ENCODE results near the gene ZNF853.
"Not testable (repeated sequence)": the region's sequence is repeated elsewhere in the genome, so short reads cannot be mapped to it uniquely, and the experiment has no call there.

Gene ZNF853

GRCh38 chr7:6606866-6607583 lies 8.4 kb upstream of the ZNF853 start:
- DNase-seq = no peak

GRCh38 chr7:6607651-6608051 lies 7.8 kb upstream of the ZNF853 start:
- DNase-seq = no peak

GRCh38 chr7:6608081-6608480 lies 7.3 kb upstream of the ZNF853 start:
- DNase-seq = no peak

GRCh38 chr7:6608794-6609193 lies 6.6 kb upstream of the ZNF853 start:
- no peak for DNase-seq

- no peak for DNase-seq
Observed at GRCh38 chr7:6612819-6613218, 2.6 kb upstream of the ZNF853 start.

DNA sequence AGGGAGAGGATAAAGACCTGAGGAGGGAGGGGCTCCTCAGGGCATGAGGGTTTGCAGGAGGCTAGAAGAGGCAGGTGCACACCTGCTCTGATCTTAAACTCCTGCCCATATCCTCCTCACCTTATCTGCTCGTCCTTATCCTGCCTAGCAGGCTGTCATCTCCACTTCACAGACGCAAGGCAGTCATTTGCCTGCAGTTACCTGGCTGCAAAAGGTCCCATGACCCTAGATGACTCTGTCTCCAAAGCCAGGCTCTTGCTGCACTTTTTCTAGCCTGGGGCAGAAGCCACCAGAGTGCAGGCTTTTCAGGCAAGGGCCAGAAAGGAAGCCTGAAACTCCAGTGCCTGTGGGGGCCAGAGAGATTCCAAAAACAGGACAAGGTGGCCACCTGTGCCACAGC lies 1.7 kb upstream of the ZNF853 start:
- DNase-seq = no peak

DNA sequence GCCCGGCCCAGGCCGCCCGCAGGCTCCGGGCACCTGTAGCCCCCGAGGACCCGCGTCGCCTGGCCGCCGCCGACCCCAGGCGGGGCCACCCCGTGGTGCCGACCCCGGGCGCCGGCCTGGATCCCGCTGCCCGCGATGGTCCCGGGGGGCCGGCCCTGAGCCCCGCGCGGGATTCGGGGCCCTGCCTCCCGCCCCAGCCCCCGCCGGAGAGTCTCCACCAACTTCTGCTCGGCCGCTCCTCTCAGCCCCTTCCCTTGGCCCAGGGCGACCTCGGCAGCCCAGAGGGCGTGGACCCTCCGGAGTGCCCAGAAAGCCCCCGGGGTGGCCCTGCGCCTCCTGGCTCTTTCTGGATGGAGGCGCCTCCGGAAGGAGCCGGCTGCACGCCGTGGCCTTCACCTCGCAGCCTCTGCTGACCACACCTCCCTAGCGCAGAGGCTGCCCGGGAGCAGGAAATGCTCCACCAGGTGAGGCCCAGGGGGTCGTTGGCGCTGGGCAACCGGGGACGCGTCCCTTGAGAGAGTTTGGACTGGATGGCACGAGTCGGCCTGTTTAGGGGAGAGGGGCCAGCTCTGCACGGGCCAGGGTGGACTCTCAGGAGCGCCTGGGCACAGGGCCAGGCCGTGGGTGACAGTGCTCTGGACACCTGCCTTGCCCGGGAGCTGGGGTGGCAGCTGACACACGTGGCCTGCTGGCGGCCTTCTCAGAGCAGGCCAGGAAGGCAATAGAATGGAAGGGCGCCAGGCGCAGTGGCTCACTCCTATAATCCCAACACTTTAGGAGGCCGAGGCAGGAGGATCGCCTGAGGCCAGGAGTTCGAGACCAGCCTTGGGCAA lies 529 bp downstream of the ZNF853 start:
- DNase-seq = no peak

- DNase-seq = no peak
Observed at GRCh38 chr7:6616854-6617643, 1.6 kb downstream of the ZNF853 start.

DNA sequence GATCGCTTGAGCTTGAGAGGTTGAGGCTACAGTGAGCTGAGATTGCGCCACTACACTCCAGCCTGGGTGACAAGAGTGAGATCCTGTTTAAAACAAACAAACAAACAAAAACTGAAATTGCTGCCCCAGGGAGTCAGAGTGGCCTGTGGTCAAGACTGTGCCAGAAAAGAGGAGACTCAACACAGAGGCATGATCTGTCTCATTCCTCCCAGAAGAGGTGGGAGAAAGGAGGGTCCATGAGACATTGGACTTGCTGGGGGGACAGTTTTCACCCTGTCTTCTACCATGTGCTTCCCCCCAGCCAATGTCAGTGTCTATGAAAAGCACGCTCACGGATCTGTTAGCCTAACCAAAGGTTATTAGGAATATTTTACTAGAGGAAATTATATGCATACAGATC lies 3.2 kb downstream of the ZNF853 start:
- no peak for DNase-seq

GRCh38 chr7:6619961-6620360 lies 4.6 kb downstream of the ZNF853 start:
- DNase-seq = no peak

DNA sequence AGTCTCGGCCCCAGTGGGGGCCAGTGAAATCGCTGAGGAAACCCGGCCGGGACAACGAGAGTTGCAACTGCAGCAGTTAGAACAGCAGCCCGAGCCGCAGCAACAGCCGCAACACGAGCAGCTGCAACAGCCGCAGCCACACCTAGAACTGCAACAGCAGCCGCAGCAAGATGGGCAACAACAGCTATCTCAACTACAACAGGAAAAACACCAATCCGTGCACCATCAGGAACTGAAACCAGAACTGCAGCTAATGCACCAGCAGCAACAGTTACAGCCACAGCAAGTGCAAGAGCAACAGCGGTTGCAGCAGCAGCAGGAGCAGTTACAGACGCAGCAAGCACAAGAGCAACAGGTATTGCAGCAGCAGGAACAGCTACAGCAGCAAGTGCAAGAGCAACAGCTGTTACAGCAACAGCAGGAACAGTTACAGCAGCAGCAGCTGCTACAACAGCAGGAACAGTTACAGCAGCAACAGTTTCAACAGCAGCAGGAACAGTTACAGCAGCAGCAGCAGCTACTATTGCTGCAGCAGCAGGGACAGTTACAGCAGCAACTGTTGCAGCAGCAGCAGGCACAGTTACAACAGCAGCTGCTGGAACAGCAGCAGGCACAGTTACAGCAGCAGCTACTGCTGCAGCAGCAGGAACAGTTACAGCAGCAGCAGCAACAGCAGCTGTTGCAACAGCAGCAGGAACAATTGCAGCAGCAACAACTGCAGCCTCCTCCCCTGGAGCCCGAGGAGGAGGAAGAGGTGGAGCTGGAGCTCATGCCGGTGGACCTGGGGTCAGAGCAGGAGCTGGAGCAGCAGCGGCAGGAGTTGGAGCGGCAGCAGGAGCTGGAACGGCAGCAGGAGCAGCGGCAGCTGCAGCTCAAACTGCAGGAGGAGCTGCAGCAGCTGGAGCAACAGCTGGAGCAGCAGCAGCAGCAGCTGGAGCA lies 6.1 kb downstream of the ZNF853 start:
- DNase-seq = no peak

GRCh38 chr7:6622134-6622710 lies 6.8 kb downstream of the ZNF853 start:
- DNase-seq = no peak

- DNase-seq = no peak
Observed at GRCh38 chr7:6623589-6624245, 8.3 kb downstream of the ZNF853 start.

GRCh38 chr7:6624246-6624611 lies 8.8 kb downstream of the ZNF853 start:
- DNase-seq = no peak

DNA sequence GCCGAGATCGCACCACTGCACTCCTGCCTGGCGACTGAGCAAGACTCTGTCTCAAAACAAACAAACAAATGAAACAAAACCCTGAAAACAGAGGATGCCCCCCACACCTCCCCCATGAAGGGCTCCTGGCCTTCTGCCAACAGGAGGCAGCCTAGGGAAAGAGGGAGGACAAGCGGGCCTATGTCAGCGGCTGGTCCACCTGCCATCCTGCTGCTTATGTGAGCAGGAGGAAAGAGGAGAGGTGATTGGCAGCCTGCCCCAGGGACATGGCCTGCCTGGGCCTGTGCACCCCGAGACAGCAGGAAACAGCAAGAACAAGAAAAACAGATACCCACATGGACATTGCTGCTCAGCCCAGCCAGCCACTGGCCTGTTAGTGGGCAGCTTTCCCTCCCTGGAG lies 12.6 kb downstream of the ZNF853 start:
- no peak for DNase-seq

GRCh38 chr7:6630007-6630849 lies 14.8 kb downstream of the ZNF853 start:
- DNase-seq = no peak

GRCh38 chr7:6631605-6632004 lies 16.2 kb downstream of the ZNF853 start:
- DNase-seq = no peak

DNA sequence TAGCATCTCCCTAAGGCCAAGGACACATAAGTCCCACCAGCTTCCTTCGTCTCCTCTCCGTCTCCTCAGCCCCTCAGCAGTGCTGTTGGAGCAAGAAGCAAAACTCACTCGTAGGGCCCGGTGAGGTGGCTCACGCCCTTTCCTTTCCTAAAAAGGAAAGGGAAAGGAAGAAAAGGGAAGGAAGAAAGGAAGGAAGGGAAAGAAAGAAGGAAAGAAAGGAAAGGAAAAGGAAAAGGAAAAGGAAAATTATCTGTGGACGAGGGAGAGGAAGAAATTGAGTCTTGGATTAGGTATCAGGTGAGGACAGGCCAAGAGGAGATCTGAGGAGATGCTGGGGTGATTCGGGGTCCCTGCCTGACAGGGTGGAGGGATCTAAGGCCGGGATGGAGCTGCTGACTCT lies 18.6 kb downstream of the ZNF853 start:
- no peak for DNase-seq

DNA sequence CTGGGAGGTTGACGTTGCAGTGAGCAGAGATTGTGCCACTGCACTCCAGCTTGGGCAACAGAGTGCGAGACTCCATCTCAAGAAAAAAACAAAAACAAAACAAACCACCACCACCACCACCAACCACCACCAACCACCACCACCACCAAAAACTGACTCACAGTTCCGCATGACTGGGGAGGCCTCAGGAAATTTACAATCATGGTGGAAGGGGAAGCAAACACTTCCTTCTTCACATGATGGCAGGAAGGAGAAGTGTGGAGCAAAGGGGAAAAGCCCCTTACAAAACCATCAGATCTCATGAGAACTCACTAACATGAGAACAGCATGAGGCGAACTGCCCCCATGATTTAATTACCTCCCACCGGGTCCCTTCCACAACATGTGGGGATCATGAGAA lies 19.6 kb downstream of the ZNF853 start:
- DNase-seq = not testable (repeated sequence)

Data from fibroblast of skin of abdomen (primary cell).